HG03196 (cell line): Measurements from ENCODE around the gene ALDH1A3.

Experiments used
- ATAC-seq: cut with Tn5 transposase; IDR thresholded peaks from one replicate; pipeline ENCODE4 v1.9.1; 2021; ENCODE audit not compliant: unreplicated experiment

Gene ALDH1A3

GRCh38 chr15:100901296-100901695 is 21.7 kb downstream of the ALDH1A3 start:
- ATAC-seq: no peak

- ATAC-seq: no peak
Observed at GRCh38 chr15:100901702-100902435, 22.2 kb downstream of the ALDH1A3 start.

- no peak for ATAC-seq
Observed at GRCh38 chr15:100902436-100903167, 23.0 kb downstream of the ALDH1A3 start.

- no peak for ATAC-seq
Observed at GRCh38 chr15:100903168-100903554, 23.5 kb downstream of the ALDH1A3 start.

GRCh38 chr15:100905850-100906249 is 26.2 kb downstream of the ALDH1A3 start:
- ATAC-seq: no peak

GRCh38 chr15:100908466-100908865 is 28.8 kb downstream of the ALDH1A3 start:
- ATAC-seq: no peak

GRCh38 chr15:100909565-100909964 is 29.9 kb downstream of the ALDH1A3 start:
- no peak for ATAC-seq

- no peak for ATAC-seq
Observed at GRCh38 chr15:100909989-100910955, 30.6 kb downstream of the ALDH1A3 start.

- ATAC-seq: no peak
Observed at GRCh38 chr15:100911086-100911485, 31.5 kb downstream of the ALDH1A3 start.

- ATAC-seq: no peak
Observed at GRCh38 chr15:100913961-100914360, 34.3 kb downstream of the ALDH1A3 start.

GRCh38 chr15:100914876-100915275 is 35.2 kb downstream of the ALDH1A3 start:
- ATAC-seq: no peak

GRCh38 chr15:100918034-100918689 is 38.5 kb downstream of the ALDH1A3 start:
- peak; percentile 71 for ATAC-seq

- ATAC-seq: peak; percentile 27
Observed at GRCh38 chr15:100918690-100919480, 39.3 kb downstream of the ALDH1A3 start, which contains the start of gene LRRK1. Gene LRRK1, plus strand, starts transcription at chr15:100919357. Its CDS starts 5,276 bp downstream, at chr15:100924633.

- peak; percentile 9 for ATAC-seq
Observed at GRCh38 chr15:100919481-100920405, 40.1 kb downstream of the ALDH1A3 start.

GRCh38 chr15:100920516-100921135 is 41.0 kb downstream of the ALDH1A3 start:
- no peak for ATAC-seq

- no peak for ATAC-seq
Observed at GRCh38 chr15:100922192-100923040, 42.8 kb downstream of the ALDH1A3 start.

GRCh38 chr15:100923076-100923475 is 43.4 kb downstream of the ALDH1A3 start:
- ATAC-seq: no peak
